GM23338 (cell line): ENCODE measurements around the gene FRS2. TPM values are rescaled to one million over a fixed set of nuclear protein-coding genes. Genes with fewer than 3 reads are reported as not detected.

ENCODE experiments used
- CREB1 ChIP-seq: fragments of 250-450 bp; sonication (Bioruptor Pico); IDR thresholded peaks from 2 replicates; pipeline ENCODE4 v1.5.0; 2020; ENCODE audit warnings: low read depth, mild to moderate bottlenecking, moderate library complexity
- EZH2phosphoT487 ChIP-seq: fragments of 200-600 bp; sonication (generic); IDR thresholded peaks from one replicate; pipeline ENCODE4 v1.8.1; 2018; ENCODE audit warnings: antibody characterized with exemption; ENCODE audit not compliant: unreplicated experiment
- NANOG ChIP-seq: IDR thresholded peaks from 2 replicates; pipeline ENCODE4 v1.6.1; 2016; ENCODE audit warnings: antibody characterized with exemption, borderline replicate concordance
- STAT1 ChIP-seq: IDR thresholded peaks from one replicate; pipeline ENCODE4 v1.6.1; 2016; ENCODE audit warnings: antibody characterized with exemption; ENCODE audit not compliant: unreplicated experiment
- ZNF114 ChIP-seq: fragments of 250-450 bp; sonication (Bioruptor Pico); IDR thresholded peaks from 2 replicates; pipeline ENCODE4 v1.5.0; 2020; ENCODE audit warnings: mild to moderate bottlenecking, moderate library complexity
- polyA plus RNA-seq: library from polyadenylated mRNA; unstranded; fragments of >200 nt; fragmentation: Nextera tagmentation; extraction: Ambion mirVana; gene quantifications from 2 replicates; pipeline ENCODE4 v1.2.1, GENCODE V29; 2016
- total RNA-seq: library from RNA; depleted of rRNA; stranded (reverse); fragments of >200 nt; shearing (Covaris generic); gene quantifications from 2 replicates; pipeline ENCODE4 v1.2.3, GENCODE V29; 2014
- TF ChIP-seq, protein P1 (sequence below): fragments of 250-450 bp; sonication (Bioruptor Pico); IDR thresholded peaks from 2 replicates; pipeline ENCODE4 v1.5.0; 2020; ENCODE audit warnings: mild to moderate bottlenecking, moderate library complexity
- TF ChIP-seq, protein P2 (sequence below), 2 experiments: fragments of 200-600 bp in 1 of 2; sonication (generic) in 1 of 2; conservative IDR thresholded peaks; 2 replicates each; pipeline versions ENCODE4 v1.5.1 to v1.6.1; 2016 to 2017; ENCODE audit warnings: antibody characterized with exemption in 2 of 2, low read depth in 2 of 2, mild to moderate bottlenecking in 2 of 2, moderate library complexity in 1 of 2
- TF ChIP-seq, protein P3 (sequence below): IDR thresholded peaks from 2 replicates; pipeline ENCODE4 v1.6.1; 2016; ENCODE audit warnings: antibody characterized with exemption

The FRS2 gene
- total and polyA plus RNA-seq, 2 experiments from 2014 or later = 34.3 to 45.0 TPM

DNA sequence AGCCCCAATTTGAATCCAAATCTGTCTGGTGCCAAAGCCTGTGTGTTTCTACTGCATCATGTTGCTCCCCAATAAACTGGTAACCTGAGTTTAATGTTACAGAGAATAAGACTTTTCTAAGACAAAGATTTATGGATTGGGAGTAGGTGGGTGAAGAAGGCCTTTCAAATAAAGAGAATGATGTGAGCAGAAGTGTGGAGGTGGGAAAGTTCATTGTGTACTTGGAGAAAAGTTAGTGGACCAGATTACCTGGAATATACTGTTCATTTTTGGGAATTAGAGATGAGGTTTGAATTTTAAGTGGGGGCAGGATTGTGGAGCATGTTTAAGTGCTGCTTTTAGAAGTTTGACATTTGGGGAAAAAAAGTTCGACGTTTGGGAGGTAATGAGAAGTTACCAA, 3.1 kb downstream of the FRS2 start (continued):
- TF ChIP-seq, protein P1, sequence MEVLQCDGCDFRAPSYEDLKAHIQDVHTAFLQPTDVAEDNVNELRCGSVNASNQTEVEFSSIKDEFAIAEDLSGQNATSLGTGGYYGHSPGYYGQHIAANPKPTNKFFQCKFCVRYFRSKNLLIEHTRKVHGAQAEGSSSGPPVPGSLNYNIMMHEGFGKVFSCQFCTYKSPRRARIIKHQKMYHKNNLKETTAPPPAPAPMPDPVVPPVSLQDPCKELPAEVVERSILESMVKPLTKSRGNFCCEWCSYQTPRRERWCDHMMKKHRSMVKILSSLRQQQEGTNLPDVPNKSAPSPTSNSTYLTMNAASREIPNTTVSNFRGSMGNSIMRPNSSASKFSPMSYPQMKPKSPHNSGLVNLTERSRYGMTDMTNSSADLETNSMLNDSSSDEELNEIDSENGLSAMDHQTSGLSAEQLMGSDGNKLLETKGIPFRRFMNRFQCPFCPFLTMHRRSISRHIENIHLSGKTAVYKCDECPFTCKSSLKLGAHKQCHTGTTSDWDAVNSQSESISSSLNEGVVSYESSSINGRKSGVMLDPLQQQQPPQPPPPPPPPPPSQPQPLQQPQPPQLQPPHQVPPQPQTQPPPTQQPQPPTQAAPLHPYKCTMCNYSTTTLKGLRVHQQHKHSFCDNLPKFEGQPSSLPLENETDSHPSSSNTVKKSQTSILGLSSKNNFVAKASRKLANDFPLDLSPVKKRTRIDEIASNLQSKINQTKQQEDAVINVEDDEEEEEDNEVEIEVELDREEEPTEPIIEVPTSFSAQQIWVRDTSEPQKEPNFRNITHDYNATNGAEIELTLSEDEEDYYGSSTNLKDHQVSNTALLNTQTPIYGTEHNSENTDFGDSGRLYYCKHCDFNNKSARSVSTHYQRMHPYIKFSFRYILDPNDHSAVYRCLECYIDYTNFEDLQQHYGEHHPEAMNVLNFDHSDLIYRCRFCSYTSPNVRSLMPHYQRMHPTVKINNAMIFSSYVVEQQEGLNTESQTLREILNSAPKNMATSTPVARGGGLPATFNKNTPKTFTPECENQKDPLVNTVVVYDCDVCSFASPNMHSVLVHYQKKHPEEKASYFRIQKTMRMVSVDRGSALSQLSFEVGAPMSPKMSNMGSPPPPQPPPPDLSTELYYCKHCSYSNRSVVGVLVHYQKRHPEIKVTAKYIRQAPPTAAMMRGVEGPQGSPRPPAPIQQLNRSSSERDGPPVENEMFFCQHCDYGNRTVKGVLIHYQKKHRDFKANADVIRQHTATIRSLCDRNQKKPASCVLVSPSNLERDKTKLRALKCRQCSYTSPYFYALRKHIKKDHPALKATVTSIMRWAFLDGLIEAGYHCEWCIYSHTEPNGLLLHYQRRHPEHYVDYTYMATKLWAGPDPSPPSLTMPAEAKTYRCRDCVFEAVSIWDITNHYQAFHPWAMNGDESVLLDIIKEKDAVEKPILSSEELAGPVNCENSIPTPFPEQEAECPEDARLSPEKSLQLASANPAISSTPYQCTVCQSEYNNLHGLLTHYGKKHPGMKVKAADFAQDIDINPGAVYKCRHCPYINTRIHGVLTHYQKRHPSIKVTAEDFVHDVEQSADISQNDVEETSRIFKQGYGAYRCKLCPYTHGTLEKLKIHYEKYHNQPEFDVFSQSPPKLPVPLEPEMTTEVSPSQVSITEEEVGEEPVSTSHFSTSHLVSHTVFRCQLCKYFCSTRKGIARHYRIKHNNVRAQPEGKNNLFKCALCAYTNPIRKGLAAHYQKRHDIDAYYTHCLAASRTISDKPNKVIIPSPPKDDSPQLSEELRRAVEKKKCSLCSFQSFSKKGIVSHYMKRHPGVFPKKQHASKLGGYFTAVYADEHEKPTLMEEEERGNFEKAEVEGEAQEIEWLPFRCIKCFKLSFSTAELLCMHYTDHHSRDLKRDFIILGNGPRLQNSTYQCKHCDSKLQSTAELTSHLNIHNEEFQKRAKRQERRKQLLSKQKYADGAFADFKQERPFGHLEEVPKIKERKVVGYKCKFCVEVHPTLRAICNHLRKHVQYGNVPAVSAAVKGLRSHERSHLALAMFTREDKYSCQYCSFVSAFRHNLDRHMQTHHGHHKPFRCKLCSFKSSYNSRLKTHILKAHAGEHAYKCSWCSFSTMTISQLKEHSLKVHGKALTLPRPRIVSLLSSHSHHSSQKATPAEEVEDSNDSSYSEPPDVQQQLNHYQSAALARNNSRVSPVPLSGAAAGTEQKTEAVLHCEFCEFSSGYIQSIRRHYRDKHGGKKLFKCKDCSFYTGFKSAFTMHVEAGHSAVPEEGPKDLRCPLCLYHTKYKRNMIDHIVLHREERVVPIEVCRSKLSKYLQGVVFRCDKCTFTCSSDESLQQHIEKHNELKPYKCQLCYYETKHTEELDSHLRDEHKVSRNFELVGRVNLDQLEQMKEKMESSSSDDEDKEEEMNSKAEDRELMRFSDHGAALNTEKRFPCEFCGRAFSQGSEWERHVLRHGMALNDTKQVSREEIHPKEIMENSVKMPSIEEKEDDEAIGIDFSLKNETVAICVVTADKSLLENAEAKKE (CRISPR knock-in tag) = no peak
- TF ChIP-seq EZH2phosphoT487 (no peak), ZNF114 (CRISPR knock-in tag) (no peak), NANOG (no peak), CREB1 (CRISPR knock-in tag) (no peak), STAT1 (no peak)
- TF ChIP-seq, protein P2, sequence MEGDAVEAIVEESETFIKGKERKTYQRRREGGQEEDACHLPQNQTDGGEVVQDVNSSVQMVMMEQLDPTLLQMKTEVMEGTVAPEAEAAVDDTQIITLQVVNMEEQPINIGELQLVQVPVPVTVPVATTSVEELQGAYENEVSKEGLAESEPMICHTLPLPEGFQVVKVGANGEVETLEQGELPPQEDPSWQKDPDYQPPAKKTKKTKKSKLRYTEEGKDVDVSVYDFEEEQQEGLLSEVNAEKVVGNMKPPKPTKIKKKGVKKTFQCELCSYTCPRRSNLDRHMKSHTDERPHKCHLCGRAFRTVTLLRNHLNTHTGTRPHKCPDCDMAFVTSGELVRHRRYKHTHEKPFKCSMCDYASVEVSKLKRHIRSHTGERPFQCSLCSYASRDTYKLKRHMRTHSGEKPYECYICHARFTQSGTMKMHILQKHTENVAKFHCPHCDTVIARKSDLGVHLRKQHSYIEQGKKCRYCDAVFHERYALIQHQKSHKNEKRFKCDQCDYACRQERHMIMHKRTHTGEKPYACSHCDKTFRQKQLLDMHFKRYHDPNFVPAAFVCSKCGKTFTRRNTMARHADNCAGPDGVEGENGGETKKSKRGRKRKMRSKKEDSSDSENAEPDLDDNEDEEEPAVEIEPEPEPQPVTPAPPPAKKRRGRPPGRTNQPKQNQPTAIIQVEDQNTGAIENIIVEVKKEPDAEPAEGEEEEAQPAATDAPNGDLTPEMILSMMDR (conservative IDR thresholded peaks at IDR 0.05; ENCODE audit: low read depth in 2 of 2) = no peak
- TF ChIP-seq, protein P3, sequence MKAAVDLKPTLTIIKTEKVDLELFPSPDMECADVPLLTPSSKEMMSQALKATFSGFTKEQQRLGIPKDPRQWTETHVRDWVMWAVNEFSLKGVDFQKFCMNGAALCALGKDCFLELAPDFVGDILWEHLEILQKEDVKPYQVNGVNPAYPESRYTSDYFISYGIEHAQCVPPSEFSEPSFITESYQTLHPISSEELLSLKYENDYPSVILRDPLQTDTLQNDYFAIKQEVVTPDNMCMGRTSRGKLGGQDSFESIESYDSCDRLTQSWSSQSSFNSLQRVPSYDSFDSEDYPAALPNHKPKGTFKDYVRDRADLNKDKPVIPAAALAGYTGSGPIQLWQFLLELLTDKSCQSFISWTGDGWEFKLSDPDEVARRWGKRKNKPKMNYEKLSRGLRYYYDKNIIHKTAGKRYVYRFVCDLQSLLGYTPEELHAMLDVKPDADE = no peak
